ENCODE results near the gene TBKBP1.
A peak's percentile ranks its signal among the peaks of the same experiment; 100 is the strongest.

TBKBP1 gene

GRCh38 chr17:47707056-47707804, 13.3 kb downstream of the TBKBP1 start:
- no peak for TF ChIP-seq CTCF (conservative IDR thresholded peaks at IDR 0.05)
- H3K27ac ChIP-seq = no peak overlapping the region

GRCh38 chr17:47707884-47708283, 13.9 kb downstream of the TBKBP1 start:
- no peak for TF ChIP-seq CTCF (conservative IDR thresholded peaks at IDR 0.05)
- H3K27ac ChIP-seq = no peak overlapping the region

GRCh38 chr17:47708312-47708863, 14.4 kb downstream of the TBKBP1 start:
- no peak for TF ChIP-seq CTCF (conservative IDR thresholded peaks at IDR 0.05)

GRCh38 chr17:47708864-47709541, 15.0 kb downstream of the TBKBP1 start:
- peak overlapping the region; percentile 63; the same call in 1 of the 2 replicates for H3K27ac ChIP-seq
- no peak for TF ChIP-seq CTCF (conservative IDR thresholded peaks at IDR 0.05)

More at GRCh38 chr17:47708312-47708863, 14.4 kb downstream of the TBKBP1 start:
- H3K27ac ChIP-seq = peak overlapping the region; percentile 63; the same call in 1 of the 2 replicates

- H3K27ac ChIP-seq = peak overlapping the region; percentile 63; the same call in 1 of the 2 replicates
- no peak for TF ChIP-seq CTCF (conservative IDR thresholded peaks at IDR 0.05)
These were observed 15.6 kb downstream of the TBKBP1 start for GRCh38 chr17:47709594-47709993.

- TF ChIP-seq CTCF (conservative IDR thresholded peaks at IDR 0.05) = no peak
- no peak overlapping the region for H3K27ac ChIP-seq
These were observed 17.6 kb downstream of the TBKBP1 start for GRCh38 chr17:47711366-47712099.
